Esophagus squamous epithelium (tissue), 5 donors: Measurements from ENCODE around the gene IMMT. TPM values are rescaled to one million over a fixed set of nuclear protein-coding genes. Genes with fewer than 3 reads are reported as not detected.

Experiments used
- DNase-seq: peaks from one replicate; lab custom pipeline; 2025; lab: John Stamatoyannopoulos, UW
- H3K27ac ChIP-seq, 4 donors: fragments of 200-600 bp; sonication (generic); one replicate each; pipeline ENCODE4 v1.5.1; 2016 to 2019; ENCODE audit warnings: mild to moderate bottlenecking in 1 of 4
- H3K27me3 ChIP-seq, 4 donors: fragments of 200-600 bp; sonication (generic); 1 replicate in 3 of 4; 2 replicates in 1 of 4; pipeline versions ENCODE4 v1.5.1 to v1.6.0; 2017 to 2021; ENCODE audit warnings: antibody characterized with exemption in 1 of 4
- H3K36me3 ChIP-seq, 3 donors: fragments of 200-600 bp; sonication (generic); one replicate each; pipeline ENCODE4 v1.5.1; 2016 to 2019
- H3K4me1 ChIP-seq, 3 donors: fragments of 200-600 bp; sonication (generic); one replicate each; pipeline ENCODE4 v1.5.1; 2017 to 2019
- H3K4me3 ChIP-seq, 4 donors: fragments of 200-600 bp; sonication (generic); 1 replicate in 3 of 4; 2 replicates in 1 of 4; pipeline ENCODE4 v1.5.1; 2016 to 2019; ENCODE audit warnings: mild to moderate bottlenecking in 2 of 4, moderate library complexity in 1 of 4
- H3K9me3 ChIP-seq, 3 donors: fragments of 200-600 bp; sonication (generic); one replicate each; pipeline ENCODE4 v1.5.1; 2016 to 2019
- CTCF ChIP-seq, 6 experiments: fragments of 450-650 bp in 4 of 6; fragments of 200-600 bp in 2 of 6; sonication (generic) in 2 of 6; IDR thresholded peaks; one replicate each; pipeline ENCODE4 v1.5.1; 2016 to 2019; ENCODE audit warnings: antibody characterized with exemption in 6 of 6, mild to moderate bottlenecking in 4 of 6, moderate library complexity in 4 of 6
- POLR2A ChIP-seq, 4 donors: fragments of 450-650 bp; IDR thresholded peaks; one replicate each; pipeline ENCODE4 v1.6.1; 2017; ENCODE audit warnings: antibody characterized with exemption in 4 of 4, mild to moderate bottlenecking in 4 of 4, moderate library complexity in 3 of 4
- WGBS, 2 donors: methylation state at CpG; one replicate each; pipeline ENCODE4 v1.1.5; 2018; 5-methylcytosine and 5-hydroxymethylcytosine counted together
- intact Hi-C: fragments of 100-400 bp; cut with DNase I; formaldehyde crosslinking; loops from one replicate; pipeline ENCODE4 v1.15.0; 2022
- total RNA-seq, 4 donors: library from RNA; depleted of rRNA; stranded (reverse); fragments of >200 nt; gene quantifications; one replicate each; pipeline ENCODE4 v1.1.0, GENCODE V29; 2016
- donor health status: DM: yes; HTN: yes; CAD: no.

The IMMT gene
- total RNA-seq, 4 donors from 2014 or later: 40.1 to 55.1 (median 49.0) TPM

- WGBS, 2 donors: 78 to 80% methylated on average over 1 of the region's 2 CpGs
- H3K27me3 ChIP-seq: no peaks in the 10 kb centered on the region
- H3K36me3 ChIP-seq: no peaks in the 10 kb centered on the region
- no peak for DNase-seq
- no peak for TF ChIP-seq CTCF (IDR thresholded peaks at IDR 0.05)
- TF ChIP-seq POLR2A (IDR thresholded peaks at IDR 0.05): no peak
- no peak overlapping the region for H3K4me3 ChIP-seq
- H3K9me3 ChIP-seq: no peaks in the 10 kb centered on the region
- peak overlapping the region; percentile 62 to 88 (median 88) for H3K27ac ChIP-seq
- intact Hi-C loops: loop anchor here (5.0 kb wide), 1 partner anchor 143 kb away; no protein-coding TSS in a partner anchor
- H3K4me1 ChIP-seq: peaks cover 8 to 70% (median 36%) of the 10 kb centered on the region in 3 donors
Measured at GRCh38 chr2:86223927-86224560, 28.8 kb upstream of the IMMT start.

GRCh38 chr2:86223140-86223926 is 28.1 kb upstream of the IMMT start:
- no peaks in the 10 kb centered on the region for H3K9me3 ChIP-seq
- no peaks in the 10 kb centered on the region for H3K36me3 ChIP-seq
- intact Hi-C loops: loop anchor here (5.0 kb wide), 1 partner anchor 144 kb away; no protein-coding TSS in a partner anchor
- no peaks in the 10 kb centered on the region for H3K27me3 ChIP-seq
- peaks cover 8 to 63% (median 36%) of the 10 kb centered on the region in 3 donors for H3K4me1 ChIP-seq
- peak overlapping the region; percentile 4 to 88 (median 85) for H3K27ac ChIP-seq
- no peak for TF ChIP-seq CTCF (IDR thresholded peaks at IDR 0.05)
- TF ChIP-seq POLR2A (IDR thresholded peaks at IDR 0.05): no peak
- WGBS, 2 donors: 47 to 59% methylated on average over 5 to 6 of the region's 8 CpGs
- H3K4me3 ChIP-seq: no peak overlapping the region
- DNase-seq: no peak

GRCh38 chr2:86221066-86221684 is 25.9 kb upstream of the IMMT start:
- TF ChIP-seq POLR2A (IDR thresholded peaks at IDR 0.05) (no peak), CTCF (IDR thresholded peaks at IDR 0.05) (peak; percentile 75 to 94 (median 90))
- WGBS, 2 donors: 19 to 31% methylated on average over 3 to 5 of the region's 5 CpGs
- peaks cover 8 to 57% (median 36%) of the 10 kb centered on the region in 3 donors for H3K4me1 ChIP-seq
- intact Hi-C loops: loop anchor here (5.0 kb wide), 1 partner anchor 146 kb away; no protein-coding TSS in a partner anchor
- H3K27me3 ChIP-seq: no peaks in the 10 kb centered on the region
- no peaks in the 10 kb centered on the region for H3K36me3 ChIP-seq
- H3K9me3 ChIP-seq: no peaks in the 10 kb centered on the region
- DNase-seq: no peak
- H3K27ac ChIP-seq: peak overlapping the region in 3 of 4 donors; percentile 7 to 62 (median 25)
- H3K4me3 ChIP-seq: no peak overlapping the region

GRCh38 chr2:86219896-86220295 is 24.6 kb upstream of the IMMT start:
- WGBS, 2 donors: 92 to 93% methylated on average over 4 of the region's 5 CpGs
- TF ChIP-seq CTCF (IDR thresholded peaks at IDR 0.05): no peak
- no peak for TF ChIP-seq POLR2A (IDR thresholded peaks at IDR 0.05)
- DNase-seq: no peak
- no peaks in the 10 kb centered on the region for H3K27me3 ChIP-seq
- no peak overlapping the region for H3K27ac ChIP-seq
- H3K4me3 ChIP-seq: no peak overlapping the region
- H3K4me1 ChIP-seq: peaks cover 8 to 45% (median 28%) of the 10 kb centered on the region in 3 donors
- H3K36me3 ChIP-seq: no peaks in the 10 kb centered on the region
- no peaks in the 10 kb centered on the region for H3K9me3 ChIP-seq
- intact Hi-C loops: loop anchor here (5.0 kb wide), 1 partner anchor 147 kb away; no protein-coding TSS in a partner anchor
